AG04450 (cell line): ENCODE data around the gene C1orf159. TPM values are rescaled to one million over a fixed set of nuclear protein-coding genes. Genes with fewer than 3 reads are reported as not detected.

Experiments used
- CTCF ChIA-PET: fragments of 300-600, 350-600 bp; formaldehyde crosslinking; extraction: SDS; loops from one replicate; lab custom pipeline; 2022; ENCODE audit warnings: antibody characterized with exemption, inconsistent platforms; lab: Charles Lee
- POLR2A ChIA-PET: fragments of 350-600 bp; formaldehyde crosslinking; extraction: SDS; loops from one replicate; lab custom pipeline; 2021; ENCODE audit warnings: antibody characterized with exemption, inconsistent platforms; lab: Yijun Ruan, JAX
- DNase-seq: peaks from one replicate; pipeline ENCODE4 v3.0.0-alpha.2; 2011; ENCODE audit warnings: low read depth, low spot score
- H3K27ac ChIP-seq: one replicate; pipeline ENCODE4 v1.5.1; 2012; ENCODE audit warnings: low read depth, low read length, control low read depth
- H3K27me3 ChIP-seq: one replicate; pipeline ENCODE4 v1.6.0; 2012; ENCODE audit warnings: low read length; ENCODE audit not compliant: control insufficient read depth, insufficient read depth
- H3K4me3 ChIP-seq: 2 replicates; pipeline ENCODE4 v1.5.1; 2011; ENCODE audit warnings: mild to moderate bottlenecking, low read depth, low read length, control low read depth
- H3K9me3 ChIP-seq: 2 replicates; pipeline ENCODE4 v1.5.1; 2012; ENCODE audit warnings: low read length; ENCODE audit not compliant: control insufficient read depth, insufficient read depth
- polyA minus RNA-seq: library from RNA; depleted of rRNA, polyadenylated mRNA; stranded (reverse); fragments of >200 nt; gene quantifications from 2 replicates; pipeline ENCODE4 v1.2.3, GENCODE V29; 2011; rRNA and poly(A)+ RNA removed
- polyA plus RNA-seq: library from polyadenylated mRNA; depleted of rRNA; stranded (reverse); fragments of >200 nt; gene quantifications from 2 replicates; pipeline ENCODE4 v1.2.3, GENCODE V29; 2011; rRNA removed
- TF ChIP-seq, protein P1 (sequence below): IDR thresholded peaks from 2 replicates; pipeline ENCODE4 v1.5.1; 2011; ENCODE audit warnings: low read depth, low read length, control low read depth, inconsistent platforms

C1orf159 gene
- polyA plus RNA-seq (2.3 and 3.2 TPM in 2 replicates), polyA minus RNA-seq (0.92 and 1.1 TPM in 2 replicates)

GRCh38 chr1:1115786-1116700, at the start of gene C1orf159:
C1orf159 (minus strand) TSS chr1:1116089; CDS start chr1:1091543, 24,546 bp downstream.
- TF ChIP-seq, protein P1, sequence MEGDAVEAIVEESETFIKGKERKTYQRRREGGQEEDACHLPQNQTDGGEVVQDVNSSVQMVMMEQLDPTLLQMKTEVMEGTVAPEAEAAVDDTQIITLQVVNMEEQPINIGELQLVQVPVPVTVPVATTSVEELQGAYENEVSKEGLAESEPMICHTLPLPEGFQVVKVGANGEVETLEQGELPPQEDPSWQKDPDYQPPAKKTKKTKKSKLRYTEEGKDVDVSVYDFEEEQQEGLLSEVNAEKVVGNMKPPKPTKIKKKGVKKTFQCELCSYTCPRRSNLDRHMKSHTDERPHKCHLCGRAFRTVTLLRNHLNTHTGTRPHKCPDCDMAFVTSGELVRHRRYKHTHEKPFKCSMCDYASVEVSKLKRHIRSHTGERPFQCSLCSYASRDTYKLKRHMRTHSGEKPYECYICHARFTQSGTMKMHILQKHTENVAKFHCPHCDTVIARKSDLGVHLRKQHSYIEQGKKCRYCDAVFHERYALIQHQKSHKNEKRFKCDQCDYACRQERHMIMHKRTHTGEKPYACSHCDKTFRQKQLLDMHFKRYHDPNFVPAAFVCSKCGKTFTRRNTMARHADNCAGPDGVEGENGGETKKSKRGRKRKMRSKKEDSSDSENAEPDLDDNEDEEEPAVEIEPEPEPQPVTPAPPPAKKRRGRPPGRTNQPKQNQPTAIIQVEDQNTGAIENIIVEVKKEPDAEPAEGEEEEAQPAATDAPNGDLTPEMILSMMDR = no peak
- peaks cover 20% of the 10 kb centered on the region for H3K9me3 ChIP-seq
- H3K4me3 ChIP-seq = peak within 1 kb of the TSS; percentile 71
- no peak within 1 kb of the TSS for H3K27ac ChIP-seq
- H3K27me3 ChIP-seq = peaks cover 16% of the 10 kb centered on the region
- ChIA-PET CTCF (interaction anchor here (1.3 kb wide), 1 partner anchor 132 kb away, joined by 3 read pairs; no protein-coding TSS in a partner anchor), POLR2A (interaction anchor here (1.0 kb wide), 1 partner anchor 37 kb away, joined by 3 read pairs; no protein-coding TSS in a partner anchor)
- peak; percentile 89 for DNase-seq

DNA sequence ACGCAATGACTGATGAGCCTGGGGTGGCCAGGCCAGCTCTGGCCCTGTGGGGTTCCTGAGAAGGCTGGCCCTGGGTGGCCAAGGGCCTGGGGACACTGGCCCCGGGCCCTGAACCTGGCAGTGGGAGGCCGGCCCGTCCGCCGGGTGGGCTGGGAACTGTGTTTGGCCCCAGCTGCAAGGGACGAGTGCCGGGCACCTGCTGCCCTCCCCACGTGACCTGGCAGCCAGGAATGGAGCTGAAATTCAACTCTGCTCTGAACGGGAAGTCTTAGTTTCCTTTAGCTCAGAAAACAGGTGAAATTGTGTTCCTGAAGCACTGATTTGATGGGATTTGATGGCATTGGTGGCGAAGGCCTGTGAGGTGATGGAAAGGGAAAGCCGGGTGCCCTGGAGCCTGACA, 49.6 kb upstream of the C1orf159 start:
- Histone ChIP-seq H3K27me3 (peaks cover 34% of the 10 kb centered on the region), H3K9me3 (peaks cover 4% of the 10 kb centered on the region; the same call in 1 of the 2 replicates), H3K27ac (no peak overlapping the region), H3K4me3 (no peak overlapping the region)
- ChIA-PET CTCF (no interaction called here), POLR2A (no interaction called here)
- DNase-seq = no peak
- TF ChIP-seq, protein P1 = no peak

- CTCF ChIA-PET = no interaction called here
- Histone ChIP-seq H3K27ac (no peak overlapping the region), H3K27me3 (peaks cover 30% of the 10 kb centered on the region), H3K9me3 (peaks cover 4% of the 10 kb centered on the region; the same call in 1 of the 2 replicates), H3K4me3 (no peak overlapping the region)
- DNase-seq = no peak
- TF ChIP-seq, protein P1 = no peak
- POLR2A ChIA-PET = no interaction called here
These were observed 49.0 kb upstream of the C1orf159 start for GRCh38 chr1:1164701-1165451.

DNA sequence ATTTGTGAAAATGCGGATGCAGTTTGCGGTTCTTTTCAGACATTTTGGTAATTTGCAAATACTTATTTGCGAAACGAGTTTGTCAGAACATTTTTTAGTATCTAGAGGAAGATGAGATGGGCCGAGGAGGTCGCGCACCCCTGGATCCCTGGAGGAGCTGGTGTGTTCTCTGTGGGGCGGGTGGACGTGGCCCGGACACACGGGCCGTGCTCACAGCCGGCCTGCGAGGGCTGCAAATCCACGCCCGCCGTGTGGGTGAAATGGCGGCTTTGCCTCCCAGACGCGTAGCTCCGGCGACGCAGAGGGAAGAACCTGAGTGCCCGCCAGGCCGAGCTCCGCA, 48.4 kb upstream of the C1orf159 start:
- POLR2A ChIA-PET = no interaction called here
- TF ChIP-seq, protein P1 = no peak
- no peak for DNase-seq
- H3K4me3 ChIP-seq = no peak overlapping the region
- CTCF ChIA-PET = no interaction called here
- H3K27ac ChIP-seq = no peak overlapping the region
- peaks cover 4% of the 10 kb centered on the region; the same call in 1 of the 2 replicates for H3K9me3 ChIP-seq
- H3K27me3 ChIP-seq = peaks cover 26% of the 10 kb centered on the region
